ENCODE results near the gene OR8G1. TPM values are rescaled to one million over a fixed set of nuclear protein-coding genes. Genes with fewer than 3 reads are reported as not detected.

OR8G1 gene
- total and polyA plus RNA-seq, 9 of the 15 experiments (the other 6 are each of a cell fraction or from before 2014, with no cell fraction given), result 0.03 to 1.4 (median 0.51) TPM; not detected in 1

GRCh38 chr11:124276081-124276480, 35.2 kb downstream of the OR8G1 start (continued):
- TF ChIP-seq MBD2 (IDR thresholded peaks at IDR 0.05; ENCODE audit: borderline replicate concordance, low read depth) (peak; percentile 67; the same call in 1 of the 2 replicates), SIRT6 (IDR thresholded peaks at IDR 0.05; ENCODE audit: low read depth, low read length) (no peak), TEAD1 (CRISPR knock-in tag; IDR thresholded peaks at IDR 0.05) (0 out of 4 replicates have a peak, but pooled peaks of 1 of the 2 experiments have one; percentile 16), MGA (IDR thresholded peaks at IDR 0.05) (peak; percentile 33), CTBP1 (IDR thresholded peaks at IDR 0.05; ENCODE audit: borderline replicate concordance) (peak; percentile 57; the same call in 1 of the 2 replicates), ZBTB11 (CRISPR knock-in tag; IDR thresholded peaks at IDR 0.05) (0 out of 6 replicates have a peak, but pooled peaks of 1 of the 3 experiments have one; percentile 30), CCNT2 (IDR thresholded peaks at IDR 0.05; ENCODE audit: borderline replicate concordance, extremely low read depth, insufficient read length, low read depth, low read length) (peak; percentile 89), RNF2 (IDR thresholded peaks at IDR 0.05) (peak; percentile 83), ARHGAP35 (IDR thresholded peaks at IDR 0.05; ENCODE audit: partially characterized antibody) (no peak), MEF2D (tag; conservative IDR thresholded peaks at IDR 0.05; ENCODE audit: low read depth) (no peak; the same call in 1 of the 2 replicates), HDAC2 (IDR thresholded peaks at IDR 0.05) (peak; percentile 47; the same call in 1 of the 2 replicates), SMARCA4 (IDR thresholded peaks at IDR 0.05) (peak; percentile 94)

Measured in K562 (cell line).